ENCODE measurements around the gene CDC34. TPM values are rescaled to one million over a fixed set of nuclear protein-coding genes. Genes with fewer than 3 reads are reported as not detected.
A peak's percentile ranks its signal among the peaks of the same experiment; 100 is the strongest.
"Not testable (repeated sequence)": the region's sequence is repeated elsewhere in the genome, so short reads cannot be mapped to it uniquely, and the experiment has no call there.

CDC34 gene
- total RNA-seq, 1 experiment from 2014 or later = 87.4 TPM

DNA sequence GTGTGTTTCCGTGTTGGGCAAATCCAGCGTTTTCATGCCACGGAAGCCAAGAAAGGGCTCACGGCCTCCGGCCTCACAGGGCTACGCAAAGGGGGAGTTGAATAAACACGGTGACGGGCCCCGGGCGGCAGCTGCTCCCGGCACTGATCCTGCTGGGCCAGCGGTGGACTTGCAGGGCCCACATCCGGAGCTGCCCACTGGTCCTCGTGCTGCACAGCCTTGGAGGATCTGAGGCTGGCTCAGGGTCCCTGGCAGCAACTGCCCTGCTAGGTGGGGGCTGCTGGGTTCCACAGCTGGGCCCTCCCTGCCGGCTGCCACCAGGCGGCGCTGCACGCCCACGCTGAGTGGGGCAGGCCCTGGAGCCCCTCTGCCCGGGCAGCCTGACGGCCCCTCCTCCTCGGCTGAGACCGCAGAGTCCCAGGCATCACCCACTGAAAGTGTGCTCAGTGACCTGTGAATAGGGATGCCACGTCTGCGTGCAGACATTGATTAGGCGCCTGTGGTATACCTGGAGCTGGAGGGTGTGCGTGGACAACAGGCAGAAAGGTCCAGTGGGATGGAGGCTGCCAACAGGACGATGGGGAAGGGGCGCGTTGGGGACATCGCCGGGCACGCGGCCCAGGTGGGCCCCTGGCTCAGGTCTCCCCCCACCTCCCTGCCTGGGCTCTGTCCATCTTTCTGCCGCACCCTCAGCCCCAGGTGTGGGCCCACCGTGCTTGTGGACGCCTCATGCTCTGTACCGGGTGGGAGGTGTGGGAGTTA lies 52.9 kb downstream of the CDC34 start:
- ATAC-seq (peak; percentile 70), DNase-seq (ENCODE audit: low read depth, low spot score) (no peak)
- TF ChIP-seq RAD21 (IDR thresholded peaks at IDR 0.05; ENCODE audit: low read depth) = peak; percentile 84
- TF ChIP-seq CBX3 (IDR thresholded peaks at IDR 0.05; ENCODE audit: low read depth) = no peak
- TF ChIP-seq, protein P1, sequence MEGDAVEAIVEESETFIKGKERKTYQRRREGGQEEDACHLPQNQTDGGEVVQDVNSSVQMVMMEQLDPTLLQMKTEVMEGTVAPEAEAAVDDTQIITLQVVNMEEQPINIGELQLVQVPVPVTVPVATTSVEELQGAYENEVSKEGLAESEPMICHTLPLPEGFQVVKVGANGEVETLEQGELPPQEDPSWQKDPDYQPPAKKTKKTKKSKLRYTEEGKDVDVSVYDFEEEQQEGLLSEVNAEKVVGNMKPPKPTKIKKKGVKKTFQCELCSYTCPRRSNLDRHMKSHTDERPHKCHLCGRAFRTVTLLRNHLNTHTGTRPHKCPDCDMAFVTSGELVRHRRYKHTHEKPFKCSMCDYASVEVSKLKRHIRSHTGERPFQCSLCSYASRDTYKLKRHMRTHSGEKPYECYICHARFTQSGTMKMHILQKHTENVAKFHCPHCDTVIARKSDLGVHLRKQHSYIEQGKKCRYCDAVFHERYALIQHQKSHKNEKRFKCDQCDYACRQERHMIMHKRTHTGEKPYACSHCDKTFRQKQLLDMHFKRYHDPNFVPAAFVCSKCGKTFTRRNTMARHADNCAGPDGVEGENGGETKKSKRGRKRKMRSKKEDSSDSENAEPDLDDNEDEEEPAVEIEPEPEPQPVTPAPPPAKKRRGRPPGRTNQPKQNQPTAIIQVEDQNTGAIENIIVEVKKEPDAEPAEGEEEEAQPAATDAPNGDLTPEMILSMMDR (IDR thresholded peaks at IDR 0.05 in 2 of 3, conservative IDR thresholded peaks at IDR 0.05 in 1 of 3; ENCODE audit: borderline replicate concordance in 1 of 3, insufficient read depth in 1 of 3, low read depth in 2 of 3, low read length in 2 of 3) = peak; percentile 63 to 95 (median 93)
- peak; percentile 42 for TF ChIP-seq YY1 (IDR thresholded peaks at IDR 0.05; ENCODE audit: extremely low read depth, insufficient replicate concordance, low read depth, low read length)
- no peak for TF ChIP-seq ZNF274 (IDR thresholded peaks at IDR 0.05; ENCODE audit: low read depth, low read length)
- TF ChIP-seq TCF7L2 (IDR thresholded peaks at IDR 0.05; ENCODE audit: borderline replicate concordance, extremely low read depth, insufficient read depth, insufficient read length) = peak; percentile 21
- Histone ChIP-seq H3K36me3 (ENCODE audit: control insufficient read depth in 1 of 2, insufficient read depth in 2 of 2, low read length in 2 of 2) (peaks cover 14 to 19% of the 10 kb centered on the region in 2 experiments), H4K20me1 (ENCODE audit: insufficient read depth) (no peaks in the 10 kb centered on the region), H3K27ac (ENCODE audit: low read depth, low read length) (no peak overlapping the region; the same call in 1 of the 2 replicates), H3K9ac (ENCODE audit: low read length) (no peak overlapping the region), H2AFZ (ENCODE audit: low read depth, low read length, poor library complexity, severe bottlenecking) (no peak overlapping the region), H3K9me3 (ENCODE audit: control insufficient read depth in 1 of 2, insufficient read depth in 1 of 2, low read depth in 1 of 2, low read length in 2 of 2) (no peaks in the 10 kb centered on the region), H3K4me2 (ENCODE audit: low read length) (no peak overlapping the region), H3K79me2 (ENCODE audit: insufficient read depth, low read length) (peaks cover 16% of the 10 kb centered on the region), H3K9me2 (ENCODE audit: insufficient read depth) (no peaks in the 10 kb centered on the region), H3K4me1 (ENCODE audit: control insufficient read depth in 1 of 2, insufficient read depth in 2 of 2, low read length in 2 of 2) (peaks cover 15 to 22% of the 10 kb centered on the region in 2 experiments), H3K4me3 (replicated peaks in 1 of 2; ENCODE audit: low read depth in 1 of 2, low read length in 2 of 2) (no peak overlapping the region), H3K27me3 (ENCODE audit: insufficient read depth, low read length) (no peaks in the 10 kb centered on the region)
- ChIA-PET CTCF (interaction anchor here (0.6 to 1.2 kb wide), 8 partner anchors 9 to 150 kb away, joined by 3 to 4 read pairs (median 4); partner anchors contain the start of gene RNF126), RAD21 (ENCODE audit: low non-redundant PET in 1 of 2, low total read pairs in 2 of 2, uncharacterized antibody in 2 of 2, unreplicated experiment in 2 of 2) (no interaction called here), POLR2A (no interaction called here)
- BruUV-seq (replicated peaks) = no TSS peak
- intact Hi-C loops (cut with micrococcal nuclease) = no loop called here

DNA sequence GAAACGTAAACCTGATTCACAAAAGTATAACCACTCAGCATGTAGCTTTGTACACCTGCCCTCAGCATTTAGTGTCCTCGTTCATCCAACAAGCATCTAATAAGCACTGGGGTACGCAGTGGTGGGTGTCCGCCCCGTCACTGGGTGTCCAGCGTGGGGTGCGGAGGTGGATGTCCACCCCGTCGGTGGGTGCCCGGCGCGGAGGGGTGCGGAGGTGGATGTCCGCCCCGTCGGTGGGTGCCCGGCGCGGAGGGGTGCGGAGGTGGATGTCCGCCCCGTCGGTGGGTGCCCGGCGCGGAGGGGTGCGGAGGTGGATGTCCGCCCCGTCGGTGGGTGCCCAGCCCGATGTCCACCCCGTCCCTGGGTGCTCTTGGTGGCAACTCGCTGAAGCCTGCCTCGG lies 53.6 kb downstream of the CDC34 start:
- peaks cover 15 to 22% of the 10 kb centered on the region in 2 experiments for H3K4me1 ChIP-seq (ENCODE audit: control insufficient read depth in 1 of 2, insufficient read depth in 2 of 2, low read length in 2 of 2)
- H3K9ac ChIP-seq (ENCODE audit: low read length); RAD21 ChIA-PET (ENCODE audit: low non-redundant PET in 1 of 2, low total read pairs in 2 of 2, uncharacterized antibody in 2 of 2, unreplicated experiment in 2 of 2); H3K4me2 ChIP-seq (ENCODE audit: low read length); H4K20me1 ChIP-seq (ENCODE audit: insufficient read depth); ATAC-seq; POLR2A ChIA-PET; intact Hi-C loops (cut with micrococcal nuclease); H3K79me2 ChIP-seq (ENCODE audit: insufficient read depth, low read length); H3K4me3 ChIP-seq (replicated peaks in 1 of 2; ENCODE audit: low read depth in 1 of 2, low read length in 2 of 2); H3K9me2 ChIP-seq (ENCODE audit: insufficient read depth); H2AFZ ChIP-seq (ENCODE audit: low read depth, low read length, poor library complexity, severe bottlenecking); H3K9me3 ChIP-seq (ENCODE audit: control insufficient read depth in 1 of 2, insufficient read depth in 1 of 2, low read depth in 1 of 2, low read length in 2 of 2); DNase-seq (ENCODE audit: low read depth, low spot score); BruUV-seq (replicated peaks); H3K27ac ChIP-seq (ENCODE audit: low read depth, low read length); H3K27me3 ChIP-seq (ENCODE audit: insufficient read depth, low read length): not testable (repeated sequence)
- CTCF ChIA-PET = interaction anchor here (0.6 to 1.2 kb wide), 6 partner anchors 10 to 149 kb away, joined by 3 to 4 read pairs (median 4); partner anchors contain the start of gene RNF126
- peaks cover 12 to 13% of the 10 kb centered on the region in 2 experiments for H3K36me3 ChIP-seq (ENCODE audit: control insufficient read depth in 1 of 2, insufficient read depth in 2 of 2, low read length in 2 of 2)
